Stimulated activated CD8-positive, alpha-beta memory T cell treated with anti-CD3 and anti-CD28 coated beads, Interleukin-2, amount 100 ng/mL, for 1 hour (primary cell): Measurements from ENCODE around the gene EPB41L3.
"Not testable (repeated sequence)": the region's sequence is repeated elsewhere in the genome, so short reads cannot be mapped to it uniquely, and the experiment has no call there.

Experiments used
- DNase-seq, 2 donors: peaks; one replicate each; pipeline ENCODE4 v3.0.0-alpha.2; 2020; ENCODE audit warnings: low read depth in 2 of 2

EPB41L3 gene

DNA sequence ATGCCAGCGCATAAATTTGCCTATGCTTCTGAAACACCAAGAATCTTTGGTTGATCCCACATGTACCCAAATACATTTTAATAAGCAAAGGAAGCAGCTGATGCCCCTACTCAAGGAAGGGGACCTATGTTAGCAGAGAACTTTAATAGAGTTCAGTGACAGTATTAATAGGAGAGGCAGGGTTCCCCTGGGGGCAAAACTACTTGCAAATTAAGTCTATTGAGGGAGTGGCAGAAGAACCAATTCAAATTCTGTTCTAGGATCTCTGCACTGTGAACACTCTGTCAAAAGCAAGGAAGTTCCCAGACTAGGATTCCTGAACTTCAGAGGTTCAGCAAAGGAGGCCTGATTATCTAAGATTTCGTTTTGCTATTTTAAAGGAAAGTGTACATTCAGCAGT lies 47.5 kb downstream of the EPB41L3 start:
- no peak for DNase-seq

DNA sequence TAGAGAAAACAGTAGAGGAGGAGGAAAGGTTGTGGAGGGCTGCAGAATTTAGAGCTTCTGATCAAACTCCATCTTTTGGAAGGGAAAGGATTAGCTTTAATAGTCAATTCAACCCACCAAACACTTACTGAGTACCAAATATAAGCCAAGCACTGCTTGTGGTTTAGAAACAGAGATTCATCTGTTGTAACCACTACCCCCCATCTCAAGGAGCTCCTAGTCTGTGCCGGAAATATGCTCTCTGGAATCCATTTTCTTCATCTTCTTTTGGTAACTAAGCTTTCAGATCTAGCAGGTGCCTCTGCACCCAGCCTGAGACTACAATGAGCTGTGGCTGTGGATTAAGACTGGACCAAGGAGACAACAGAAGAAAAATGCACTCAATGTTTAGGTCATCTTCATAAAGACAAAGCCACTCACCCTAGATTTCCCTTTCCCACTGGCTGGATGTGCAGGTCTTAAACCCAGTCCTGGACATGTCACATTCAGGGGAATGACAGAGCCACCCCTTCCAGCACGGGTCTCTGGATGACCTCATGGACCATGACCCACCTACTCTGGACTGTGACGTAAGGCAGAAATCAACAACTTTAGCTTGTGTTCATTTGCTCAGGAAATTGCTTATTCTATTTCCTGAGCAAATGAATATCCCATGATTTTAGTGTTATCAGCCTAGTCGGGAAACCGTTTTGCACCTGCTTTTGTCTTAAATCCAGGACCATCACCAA lies 52.9 kb downstream of the EPB41L3 start:
- no peak for DNase-seq

- DNase-seq, result no peak
These were observed 55.0 kb downstream of the EPB41L3 start for GRCh38 chr18:5488844-5489243.

GRCh38 chr18:5488044-5488443 lies 55.8 kb downstream of the EPB41L3 start:
- not testable (repeated sequence) for DNase-seq

DNA sequence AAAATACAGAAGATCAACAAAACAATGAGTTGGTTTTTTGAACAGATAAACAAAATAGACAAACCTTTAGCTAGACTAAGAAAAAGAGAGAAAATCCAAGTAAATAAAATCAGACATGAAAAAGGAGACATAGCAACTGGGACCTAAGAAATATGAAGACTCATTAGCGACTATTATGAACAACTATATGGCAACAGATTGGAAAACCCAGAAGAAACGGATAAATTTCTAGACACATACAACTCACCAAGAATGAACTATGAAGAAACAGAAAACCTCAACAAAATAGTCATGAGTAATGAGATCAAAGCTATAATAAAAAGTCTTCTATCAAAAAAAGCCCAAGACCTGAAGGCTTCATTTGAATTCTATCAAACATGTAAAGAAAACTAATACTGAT lies 59.3 kb downstream of the EPB41L3 start:
- DNase-seq, result no peak

DNA sequence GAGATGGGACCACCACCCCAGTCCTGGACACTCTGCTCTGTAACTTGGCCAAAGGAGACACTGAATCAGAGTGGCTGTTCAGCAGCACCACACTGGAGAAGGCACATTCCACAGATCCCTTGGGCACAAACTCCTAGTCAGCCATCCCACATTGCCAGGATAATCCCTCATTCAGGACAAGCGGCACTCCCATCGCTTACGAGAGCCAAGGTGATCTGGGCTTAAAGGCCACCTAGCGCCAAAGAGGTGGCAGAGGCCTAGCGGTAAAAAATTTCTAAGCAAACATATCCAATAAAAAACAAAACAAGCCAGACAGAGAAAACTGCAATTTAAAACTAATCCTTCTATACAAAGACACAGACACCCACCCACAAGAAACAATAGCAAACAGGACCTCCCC lies 62.2 kb downstream of the EPB41L3 start:
- DNase-seq, result no peak

GRCh38 chr18:5478261-5478660 lies 65.5 kb downstream of the EPB41L3 start:
- DNase-seq, result no peak

GRCh38 chr18:5476961-5477800 lies 66.6 kb downstream of the EPB41L3 start:
- no peak for DNase-seq

DNA sequence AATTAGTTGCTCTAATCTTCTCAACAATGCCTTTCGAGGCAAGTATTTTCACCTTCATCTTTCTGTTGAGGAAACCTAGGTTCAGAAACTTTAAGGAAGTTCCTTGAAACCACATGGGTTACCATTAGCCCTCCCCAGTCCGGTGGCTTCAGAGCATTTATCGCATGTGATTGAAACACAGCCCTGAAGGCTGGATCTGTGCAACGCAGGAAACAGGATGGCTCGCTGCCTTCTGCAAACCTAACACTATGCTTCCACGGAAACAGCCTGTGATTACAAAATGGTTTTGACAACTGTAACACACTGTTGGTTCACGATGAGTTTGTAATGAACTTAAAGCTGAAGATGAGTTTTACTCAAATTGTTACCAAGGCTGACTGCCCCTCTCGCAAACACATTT lies 68.5 kb downstream of the EPB41L3 start:
- no peak for DNase-seq

DNA sequence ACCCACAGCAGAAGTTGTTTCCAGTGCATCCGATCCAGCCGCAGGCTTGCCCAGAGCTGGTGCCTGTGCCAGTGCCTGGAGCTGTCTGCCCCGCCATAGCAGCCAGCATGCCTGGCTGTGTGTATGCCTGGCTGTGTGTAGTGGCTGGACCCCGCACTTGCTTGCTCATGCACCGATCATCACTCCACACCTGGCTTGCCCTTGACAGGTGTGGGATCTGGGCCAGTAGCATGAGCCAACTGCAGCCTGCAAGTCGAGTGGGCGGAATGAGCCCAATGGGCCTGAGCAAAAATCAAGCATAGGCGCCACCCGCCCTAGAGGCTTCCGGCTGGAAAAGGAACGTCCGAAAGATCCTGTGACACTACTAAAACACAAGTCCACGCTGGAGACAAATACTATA lies 74.5 kb downstream of the EPB41L3 start:
- no peak for DNase-seq

GRCh38 chr18:5468394-5468793 lies 75.4 kb downstream of the EPB41L3 start:
- DNase-seq, result no peak

- DNase-seq, result no peak
These were observed 76.1 kb downstream of the EPB41L3 start for GRCh38 chr18:5467671-5468070.

DNA sequence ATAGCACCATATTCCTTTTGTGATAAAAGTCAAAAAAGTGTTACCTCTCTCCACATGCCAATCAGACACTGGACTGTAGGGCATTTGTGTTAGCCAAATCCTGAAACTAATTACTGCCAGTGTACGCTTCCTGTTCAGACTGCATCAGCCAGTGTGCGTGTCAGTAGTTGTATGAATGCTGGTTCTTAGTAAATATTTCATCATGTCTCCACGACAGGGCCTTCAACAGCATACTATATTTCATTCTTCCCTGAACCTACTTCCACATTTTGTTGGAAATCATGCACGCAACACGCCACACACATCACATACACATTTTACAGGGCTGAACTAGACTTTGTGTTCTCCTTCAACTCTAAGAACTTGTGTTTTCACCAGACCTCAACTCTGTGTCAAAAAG lies 77.5 kb downstream of the EPB41L3 start:
- DNase-seq, result no peak

- no peak for DNase-seq
These were observed 79.5 kb downstream of the EPB41L3 start for GRCh38 chr18:5464251-5464650.

- no peak for DNase-seq
These were observed 80.0 kb downstream of the EPB41L3 start for GRCh38 chr18:5463831-5464230.

DNA sequence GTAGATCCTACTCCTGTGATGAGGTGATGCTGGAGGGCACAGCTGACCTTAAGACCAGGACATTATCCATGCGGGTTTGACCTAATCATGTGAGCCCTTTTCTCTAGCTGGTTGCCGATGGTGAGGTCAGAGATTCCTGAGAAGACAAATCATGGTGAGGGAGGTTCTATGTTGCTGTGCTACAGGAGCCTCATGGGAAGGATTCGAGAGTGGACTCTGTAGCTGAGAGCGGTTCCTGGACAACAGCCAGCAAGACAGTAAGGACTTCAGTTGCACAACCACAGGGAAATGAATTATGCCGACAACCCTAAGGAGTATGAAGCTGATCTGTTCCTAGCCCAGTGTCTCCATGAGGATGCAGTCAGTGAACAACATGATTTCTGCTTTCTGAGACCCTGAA lies 80.4 kb downstream of the EPB41L3 start:
- no peak for DNase-seq

DNA sequence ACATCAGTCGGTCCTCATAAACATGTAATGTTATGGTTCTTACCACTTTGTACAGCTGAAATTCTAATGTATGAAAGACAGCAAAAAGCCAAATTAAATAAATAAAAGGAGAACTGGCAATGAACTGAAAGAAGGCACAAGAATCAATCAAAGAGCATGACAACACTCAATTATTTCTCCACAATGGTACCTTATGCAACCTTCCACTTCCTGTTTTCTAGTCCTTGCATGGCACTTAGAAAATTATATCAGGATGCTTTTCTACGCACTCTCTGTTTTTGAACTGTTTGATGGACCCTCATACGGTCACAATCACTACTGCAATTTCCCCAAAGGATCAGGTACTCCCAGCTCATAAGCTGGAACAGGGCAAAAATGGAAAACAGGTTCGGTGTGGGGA lies 81.6 kb downstream of the EPB41L3 start:
- DNase-seq, result no peak

GRCh38 chr18:5461041-5461440 lies 82.8 kb downstream of the EPB41L3 start:
- DNase-seq, result no peak

DNA sequence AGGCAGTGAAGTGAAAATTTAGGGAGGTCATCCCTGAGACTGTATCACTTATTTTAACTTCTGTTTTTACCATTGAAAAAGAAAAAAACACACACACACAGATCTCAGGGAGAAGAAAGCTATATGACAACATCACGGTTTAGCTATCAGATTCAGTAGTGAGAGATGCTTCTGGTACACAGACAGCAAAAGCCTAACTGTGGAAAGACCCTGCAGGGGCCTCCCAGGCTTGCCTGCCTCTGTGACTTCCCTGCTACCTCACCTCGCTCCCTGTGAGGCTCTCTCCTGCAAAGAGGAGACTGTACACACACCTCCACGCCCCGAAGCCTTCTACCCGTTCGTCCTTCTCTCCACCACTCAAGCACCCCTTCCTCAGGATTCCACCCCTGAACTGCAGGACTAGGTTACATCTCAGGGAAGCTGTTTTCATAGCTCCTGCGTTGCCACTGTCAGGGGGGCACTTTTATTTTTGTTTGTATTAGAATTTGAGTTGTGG lies 86.3 kb downstream of the EPB41L3 start:
- no peak for DNase-seq

DNA sequence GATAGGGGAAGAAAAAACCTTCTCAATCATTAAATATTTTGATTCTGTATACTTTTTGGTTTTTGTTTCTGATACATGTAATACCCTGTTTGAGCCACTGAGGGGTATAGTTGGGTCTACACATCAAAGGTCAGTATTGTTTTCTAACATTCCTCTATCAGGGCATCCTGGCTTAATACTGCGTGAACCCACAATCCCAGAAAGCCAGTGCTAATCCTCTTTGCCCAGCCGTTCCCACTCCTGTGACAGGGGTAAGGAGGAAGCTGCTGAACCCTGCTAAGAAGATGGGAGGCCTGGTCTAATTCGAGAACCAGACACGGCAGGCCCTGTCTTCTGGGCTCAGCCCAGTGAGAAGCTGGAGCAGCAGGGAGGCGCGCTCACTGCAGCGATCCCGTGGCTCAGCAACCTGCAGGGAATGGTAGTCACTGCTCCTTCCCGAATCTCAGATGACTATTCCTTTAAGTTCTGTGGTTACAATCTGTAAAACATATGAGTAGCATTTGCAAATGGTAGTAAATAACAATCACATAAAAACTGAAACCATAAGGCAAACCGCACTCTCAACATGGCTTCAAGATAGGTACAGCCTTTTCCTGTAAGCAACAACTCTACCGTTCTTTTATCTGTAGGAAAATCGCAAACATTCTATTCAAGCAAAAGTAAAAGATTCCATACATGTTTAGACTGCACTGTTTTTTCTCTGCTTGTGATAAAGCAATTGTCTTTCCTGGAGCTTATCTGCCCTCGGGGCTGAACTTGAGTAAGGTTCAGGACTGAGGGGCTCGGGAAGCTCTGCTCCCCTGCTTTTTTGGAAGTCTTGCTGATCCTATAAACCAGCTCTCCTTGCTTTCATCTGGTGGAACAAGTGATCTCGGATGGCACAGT lies 87.0 kb downstream of the EPB41L3 start:
- DNase-seq, result no peak

GRCh38 chr18:5455674-5456073 lies 88.1 kb downstream of the EPB41L3 start:
- no peak for DNase-seq

DNA sequence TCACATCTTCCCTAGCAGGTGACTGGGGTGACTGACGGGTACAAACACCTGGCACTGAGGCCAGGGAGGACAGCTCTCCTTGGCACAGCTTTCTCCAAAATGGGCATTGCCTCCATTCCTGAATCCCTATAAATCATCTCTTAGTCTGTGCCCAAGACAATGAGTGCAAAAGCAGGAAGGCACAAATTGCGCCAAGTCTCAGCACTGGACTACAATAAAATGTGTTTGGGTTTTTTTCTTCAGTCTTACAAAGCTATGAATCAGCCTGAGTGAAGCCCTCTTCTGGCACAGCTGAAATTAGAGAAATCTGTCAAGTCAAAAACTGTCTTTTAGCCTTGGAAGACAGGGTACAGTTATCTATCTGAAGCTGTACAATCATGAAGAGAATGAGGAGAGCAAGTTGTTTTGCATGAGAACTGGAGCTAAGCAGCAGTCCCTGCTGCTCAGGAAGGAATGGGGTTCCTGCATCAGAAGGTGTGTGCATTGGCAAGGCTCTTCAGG lies 90.8 kb downstream of the EPB41L3 start:
- DNase-seq, result no peak
